Cardiac fibroblast (primary cell): ENCODE measurements around the gene FHAD1.
A peak's percentile ranks its signal among the peaks of the same experiment; 100 is the strongest.

Source experiments
- DNase-seq, 2 donors: peaks; one replicate each; pipeline versions ENCODE4 v3.0.0 to v3.0.0-alpha.2; 2010; ENCODE audit warnings: low read depth in 2 of 2
- H3K4me3 ChIP-seq, 2 donors: replicated peaks in 1 of 2; 1 replicate in 1 of 2; 2 replicates in 1 of 2; pipeline ENCODE4 v1.5.1; 2011; ENCODE audit warnings: low read depth in 2 of 2, low read length in 2 of 2, mild to moderate bottlenecking in 2 of 2, moderate library complexity in 1 of 2
- CTCF ChIP-seq: IDR thresholded peaks from one replicate; pipeline ENCODE4 v1.5.1; 2011; ENCODE audit warnings: low read depth, mild to moderate bottlenecking, low read length, inconsistent platforms

The FHAD1 gene

GRCh38 chr1:15391366-15391765 is 144.3 kb downstream of the FHAD1 start:
- no peak for DNase-seq
- no peak overlapping the region for H3K4me3 ChIP-seq
- TF ChIP-seq CTCF = no peak

GRCh38 chr1:15393475-15394257 is 146.6 kb downstream of the FHAD1 start:
- no peak overlapping the region for H3K4me3 ChIP-seq
- no peak for DNase-seq
- no peak for TF ChIP-seq CTCF

GRCh38 chr1:15394258-15394690 is 147.3 kb downstream of the FHAD1 start:
- no peak for TF ChIP-seq CTCF
- DNase-seq = no peak
- no peak overlapping the region for H3K4me3 ChIP-seq

GRCh38 chr1:15397236-15397635 is 150.2 kb downstream of the FHAD1 start:
- no peak for TF ChIP-seq CTCF
- H3K4me3 ChIP-seq = no peak overlapping the region
- no peak for DNase-seq

GRCh38 chr1:15399710-15400109 is 152.7 kb downstream of the FHAD1 start:
- TF ChIP-seq CTCF = no peak
- peak in 1 of 2 donors; percentile 16 for DNase-seq
- no peak overlapping the region for H3K4me3 ChIP-seq

GRCh38 chr1:15400627-15401026 is 153.6 kb downstream of the FHAD1 start:
- H3K4me3 ChIP-seq = no peak overlapping the region
- TF ChIP-seq CTCF = no peak
- no peak for DNase-seq
